ENCODE data around the gene DDB1. TPM values are rescaled to one million over a fixed set of nuclear protein-coding genes. Genes with fewer than 3 reads are reported as not detected.

DDB1 gene
- polyA plus RNA-seq (ENCODE audit: insufficient read length): 195 TPM

- peak; percentile 67 for DNase-seq (ENCODE audit: low read depth)
Measured at GRCh38 chr11:61332797-61333549, at the start of gene DDB1, which contains the start of gene TKFC. Gene DDB1, minus strand, starts transcription at chr11:61333105. Its CDS starts 137 bp downstream, at chr11:61332968. Gene TKFC, plus strand, starts transcription at chr11:61333228. Its CDS starts 1,501 bp downstream, at chr11:61334729.

- DNase-seq (ENCODE audit: low read depth): no peak
Measured at GRCh38 chr11:61380884-61381283, 48.0 kb upstream of the DDB1 start.

GRCh38 chr11:61378713-61379313, 45.9 kb upstream of the DDB1 start:
- DNase-seq (ENCODE audit: low read depth): no peak

GRCh38 chr11:61377461-61378160, 44.7 kb upstream of the DDB1 start:
- DNase-seq (ENCODE audit: low read depth): no peak

GRCh38 chr11:61375761-61376108, 42.8 kb upstream of the DDB1 start:
- no peak for DNase-seq (ENCODE audit: low read depth)

- no peak for DNase-seq (ENCODE audit: low read depth)
Measured at GRCh38 chr11:61372659-61373420, 39.9 kb upstream of the DDB1 start.

GRCh38 chr11:61370349-61371005, 37.6 kb upstream of the DDB1 start:
- no peak for DNase-seq (ENCODE audit: low read depth)

- DNase-seq (ENCODE audit: low read depth): no peak
Measured at GRCh38 chr11:61369372-61370348, 36.8 kb upstream of the DDB1 start.

- no peak for DNase-seq (ENCODE audit: low read depth)
Measured at GRCh38 chr11:61368646-61369045, 35.7 kb upstream of the DDB1 start.

GRCh38 chr11:61367406-61367805, 34.5 kb upstream of the DDB1 start:
- no peak for DNase-seq (ENCODE audit: low read depth)

GRCh38 chr11:61364012-61364675, 31.2 kb upstream of the DDB1 start:
- no peak for DNase-seq (ENCODE audit: low read depth)

- DNase-seq (ENCODE audit: low read depth): no peak
Measured at GRCh38 chr11:61362542-61362875, 29.6 kb upstream of the DDB1 start.

- peak; percentile 79 for DNase-seq (ENCODE audit: low read depth)
Measured at GRCh38 chr11:61361741-61362541, 29.0 kb upstream of the DDB1 start, which contains the start of the genes CYB561A3 and TMEM138. Gene CYB561A3, minus strand, starts transcription at chr11:61361882. Its CDS starts 5,169 bp downstream, at chr11:61356713. Gene TMEM138, plus strand, starts transcription at chr11:61362374. Its CDS starts 2,017 bp downstream, at chr11:61364391.

- no peak for DNase-seq (ENCODE audit: low read depth)
Measured at GRCh38 chr11:61361237-61361740, 28.4 kb upstream of the DDB1 start.

- DNase-seq (ENCODE audit: low read depth): no peak
Measured at GRCh38 chr11:61359516-61359915, 26.6 kb upstream of the DDB1 start.

GRCh38 chr11:61358566-61358965, 25.7 kb upstream of the DDB1 start:
- DNase-seq (ENCODE audit: low read depth): no peak

- no peak for DNase-seq (ENCODE audit: low read depth)
Measured at GRCh38 chr11:61357894-61358239, 25.0 kb upstream of the DDB1 start.

- no peak for DNase-seq (ENCODE audit: low read depth)
Measured at GRCh38 chr11:61357233-61357893, 24.5 kb upstream of the DDB1 start.

Measured in forelimb muscle (tissue), 1 donor.